HepG2 (cell line): ENCODE data around the gene MYOM1. TPM values are rescaled to one million over a fixed set of nuclear protein-coding genes. Genes with fewer than 3 reads are reported as not detected.

Source experiments
- CEBPG ChIP-seq: IDR thresholded peaks from 2 replicates; pipeline ENCODE4 v1.6.1; 2016
- EP300 ChIP-seq, 3 experiments: sonication (generic) in 1 of 3; formaldehyde crosslinking in 1 of 3; IDR thresholded peaks; 2 replicates each; pipeline versions ENCODE4 v1.5.1 to v1.6.1; 2011 to 2020; ENCODE audit warnings: low read depth in 2 of 3, low read length in 2 of 3, borderline replicate concordance in 1 of 3, improper control_type of control experiment in 1 of 3, mild to moderate bottlenecking in 1 of 3, missing genetic modification reagents in 1 of 3, moderate library complexity in 1 of 3
- HNF4A ChIP-seq: sonication (generic); formaldehyde crosslinking; IDR thresholded peaks from 2 replicates; pipeline ENCODE4 v1.4.0; 2020; ENCODE audit warnings: missing genetic modification reagents
- KDM5A ChIP-seq: fragments of 200-600 bp; sonication (generic); IDR thresholded peaks from 2 replicates; pipeline ENCODE4 v1.7.0; 2018; ENCODE audit warnings: antibody characterized with exemption, mild to moderate bottlenecking, low read length, borderline replicate concordance
- RARA ChIP-seq: IDR thresholded peaks from 2 replicates; pipeline ENCODE4 v1.6.1; 2016; ENCODE audit warnings: missing genetic modification reagents, missing compliant biosample characterization
- ZBTB7B ChIP-seq: sonication (generic); formaldehyde crosslinking; IDR thresholded peaks from 2 replicates; pipeline ENCODE4 v1.4.0; 2020; ENCODE audit warnings: missing genetic modification reagents
- ZNF687 ChIP-seq: sonication (generic); formaldehyde crosslinking; IDR thresholded peaks from 2 replicates; pipeline ENCODE4 v1.5.1; 2020; ENCODE audit warnings: mild to moderate bottlenecking, missing genetic modification reagents, moderate library complexity
- polyA plus RNA-seq, 8 experiments: library from polyadenylated mRNA; depleted of rRNA in 3 of 8; stranded (reverse) in 7 of 8; unstranded in 1 of 8; fragments of >200 nt; fragmentation: Illumina TruSeq in 4 of 8; extraction: Trizol in 4 of 8; gene quantifications; 2 replicates each; pipeline versions ENCODE4 v1.2.1 to v1.2.3, GENCODE V29; 2011 to 2016; ENCODE audit warnings: low read depth in 4 of 8, missing spikeins in 1 of 8, mixed read lengths in 1 of 8; ENCODE audit not compliant: insufficient read depth in 1 of 8
- total RNA-seq, 5 experiments: library from RNA; depleted of rRNA; stranded (reverse); fragments of >200 nt; fragmentation: Illumina TruSeq; extraction: Trizol; gene quantifications; 2 replicates each; pipeline ENCODE4 v1.2.3, GENCODE V29; 2016; ENCODE audit warnings: low read depth in 1 of 5

MYOM1 gene
- total and polyA plus RNA-seq, 2 of the 13 experiments (the other 11 are each of a cell fraction or from before 2014, with no cell fraction given): 0.46 to 0.98 TPM

- TF ChIP-seq ZNF687 (CRISPR knock-in tag) (0 out of 2 replicates have a peak, but pooled peaks have one; percentile 8), CEBPG (CRISPR knock-in tag) (peak; percentile 61), HNF4A (CRISPR knock-in tag) (peak; percentile 22; the same call in 1 of the 2 replicates), EP300 (IDR thresholded peaks at IDR 0.05; ENCODE audit: low read depth in 2 of 2, low read length in 2 of 2) (0 out of 4 replicates have a peak, but pooled peaks of 1 of the 2 experiments have one; percentile 7), EP300 (CRISPR knock-in tag; IDR thresholded peaks at IDR 0.05; ENCODE audit: borderline replicate concordance) (no peak), KDM5A (no peak), RARA (CRISPR knock-in tag) (0 out of 2 replicates have a peak, but pooled peaks have one; percentile 8), ZBTB7B (CRISPR knock-in tag) (0 out of 2 replicates have a peak, but pooled peaks have one; percentile 54)
Observed at GRCh38 chr18:3120356-3120755, 99.4 kb downstream of the MYOM1 start (continued).
